ENCODE measurements around the gene ASCL4. TPM values are rescaled to one million over a fixed set of nuclear protein-coding genes. Genes with fewer than 3 reads are reported as not detected.

ASCL4 gene
- total RNA-seq, 4 donors from 2014 or later = 0.13 TPM; not detected in 3

- WGBS, 2 donors = 86 to 93% methylated on average over 5 of the region's 5 CpGs
- no peak for TF ChIP-seq POLR2A (IDR thresholded peaks at IDR 0.05)
- TF ChIP-seq CTCF (IDR thresholded peaks at IDR 0.05) = no peak
- no peak overlapping the region for H3K4me3 ChIP-seq (ENCODE audit: low read depth, poor library complexity, severe bottlenecking)
Measured at GRCh38 chr12:107734139-107734538, 40.4 kb upstream of the ASCL4 start.

DNA sequence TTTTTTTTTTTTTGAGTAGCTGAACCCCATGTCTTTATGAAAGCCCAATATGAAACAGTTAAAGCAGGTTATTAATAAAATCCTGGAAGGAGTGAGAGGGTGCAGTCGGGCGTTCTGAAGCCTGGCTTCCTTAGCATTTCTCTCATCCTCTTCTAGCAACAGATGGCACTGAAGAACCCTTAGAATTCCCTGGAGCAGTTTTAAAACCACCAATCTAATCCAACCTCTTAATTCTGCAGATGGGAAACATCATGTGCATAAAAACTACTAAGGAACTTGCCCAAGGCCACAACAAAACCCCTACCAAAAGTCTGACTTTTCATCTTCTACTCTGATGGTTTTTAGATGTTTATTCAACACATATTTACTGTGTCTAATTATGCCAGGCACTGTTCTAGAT is 38.7 kb upstream of the ASCL4 start:
- WGBS, 2 donors = 71 to 73% methylated on average over 2 of the region's 2 CpGs
- no peak for DNase-seq (ENCODE audit: low spot score in 2 of 2)
- intact Hi-C loops (cut with DNase I; ENCODE audit: low total_unique reads) = no loop called here
- H3K4me3 ChIP-seq (ENCODE audit: low read depth, poor library complexity, severe bottlenecking) = no peak overlapping the region
- no peak for TF ChIP-seq POLR2A (IDR thresholded peaks at IDR 0.05)

More at GRCh38 chr12:107734139-107734538, 40.4 kb upstream of the ASCL4 start:
- no peak for DNase-seq (ENCODE audit: low spot score in 2 of 2)
- intact Hi-C loops (cut with DNase I; ENCODE audit: low total_unique reads) = no loop called here

- TF ChIP-seq POLR2A (IDR thresholded peaks at IDR 0.05) (no peak), CTCF (IDR thresholded peaks at IDR 0.05) (no peak)
- intact Hi-C loops (cut with DNase I; ENCODE audit: low total_unique reads) = no loop called here
- H3K4me3 ChIP-seq (ENCODE audit: low read depth, poor library complexity, severe bottlenecking) = no peak overlapping the region
- WGBS, 2 donors = 77 to 91% methylated on average over 4 of the region's 4 CpGs
- DNase-seq (ENCODE audit: low spot score in 2 of 2) = no peak
Measured at GRCh38 chr12:107736914-107737313, 37.6 kb upstream of the ASCL4 start.

DNA sequence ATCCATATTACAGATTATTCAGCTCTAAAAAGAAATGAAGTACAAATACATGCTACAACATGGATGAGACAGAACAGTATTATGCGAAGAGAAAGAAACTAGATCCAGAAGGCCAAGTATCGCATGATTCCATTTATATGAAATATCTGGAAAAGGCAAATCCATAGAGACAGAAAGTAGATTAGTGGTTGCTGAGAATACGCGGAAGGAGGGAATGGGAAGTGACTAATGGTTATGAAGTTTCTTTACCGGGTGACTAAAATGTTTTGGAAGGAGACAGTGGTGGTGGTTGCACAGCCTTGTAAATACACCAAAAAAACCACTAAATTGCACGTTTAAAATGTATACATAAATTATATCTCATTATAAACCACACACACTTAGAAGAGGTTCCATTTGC is 26.0 kb upstream of the ASCL4 start:
- no peak for DNase-seq (ENCODE audit: low spot score in 2 of 2)
- 64 to 66% methylated on average over 6 of the region's 6 CpGs for WGBS, 2 donors
- H3K4me3 ChIP-seq (ENCODE audit: low read depth, poor library complexity, severe bottlenecking) = no peak overlapping the region
- intact Hi-C loops (cut with DNase I; ENCODE audit: low total_unique reads) = no loop called here
- TF ChIP-seq CTCF (IDR thresholded peaks at IDR 0.05) = no peak
- TF ChIP-seq POLR2A (IDR thresholded peaks at IDR 0.05) = no peak

DNA sequence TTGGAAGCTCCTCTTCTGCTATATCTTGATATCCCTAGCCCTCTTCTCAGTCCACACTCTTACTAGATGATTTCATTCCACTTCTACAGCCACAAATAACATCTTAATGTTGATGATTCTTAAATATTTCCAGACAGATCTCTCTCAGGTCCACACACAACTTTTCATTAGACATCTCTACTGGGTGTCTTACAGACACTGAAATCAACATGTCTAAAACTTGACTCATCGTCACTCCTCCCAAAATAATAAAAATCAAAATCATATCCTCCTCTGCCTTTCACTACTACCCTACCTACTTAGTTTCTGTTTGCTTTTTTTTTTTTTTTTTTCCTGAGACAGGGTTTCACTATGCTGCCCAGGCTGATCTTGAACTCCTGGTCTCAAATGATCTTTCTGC is 25.4 kb upstream of the ASCL4 start:
- WGBS, 2 donors = 49 to 50% methylated on average over 1 of the region's 1 CpG
- H3K4me3 ChIP-seq (ENCODE audit: low read depth, poor library complexity, severe bottlenecking) = no peak overlapping the region
- intact Hi-C loops (cut with DNase I; ENCODE audit: low total_unique reads) = no loop called here
- TF ChIP-seq CTCF (IDR thresholded peaks at IDR 0.05) = no peak
- TF ChIP-seq POLR2A (IDR thresholded peaks at IDR 0.05) = no peak
- DNase-seq (ENCODE audit: low spot score in 2 of 2) = no peak

- intact Hi-C loops (cut with DNase I; ENCODE audit: low total_unique reads) = no loop called here
Measured at GRCh38 chr12:107759410-107759809, 15.1 kb upstream of the ASCL4 start.

More at GRCh38 chr12:107759410-107759809, 15.1 kb upstream of the ASCL4 start:
- 23 to 27% methylated on average over 3 of the region's 3 CpGs for WGBS, 2 donors
- no peak for DNase-seq (ENCODE audit: low spot score in 2 of 2)
- H3K4me3 ChIP-seq (ENCODE audit: low read depth, poor library complexity, severe bottlenecking) = no peak overlapping the region
- TF ChIP-seq POLR2A (IDR thresholded peaks at IDR 0.05) (no peak), CTCF (IDR thresholded peaks at IDR 0.05) (no peak)

Measured in lower leg skin (tissue), 4 donors.